Stimulated activated naive B cell treated with anti-CD40 and anti-IgM and Interleukin-4, amounts not matched to agents 10 μg/mL and 1 μg/mL and 100 μg/mL, for 72 hours (primary cell): ENCODE data around the gene TRPM3.

Experiments
- ATAC-seq, 2 donors: fragments of 150-1000 bp; cut with Tn5 transposase; replicated peaks; 2 replicates each; pipeline ENCODE4 v1.10.0; 2021; ENCODE audit warnings: moderate library complexity in 1 of 2
- DNase-seq: peaks from one replicate; pipeline ENCODE4 v3.0.0; 2021
- H3K27ac Mint-ChIP-seq: one replicate; pipeline ENCODE4 v1.8.0; 2022; ENCODE audit warnings: mild to moderate bottlenecking, mixed read lengths
- H3K27me3 Mint-ChIP-seq, 2 donors: one replicate each; pipeline ENCODE4 v1.8.0; 2022; ENCODE audit warnings: mixed read lengths in 2 of 2
- H3K36me3 Mint-ChIP-seq, 2 donors: one replicate each; pipeline ENCODE4 v1.8.0; 2022; ENCODE audit warnings: mixed read lengths in 2 of 2, mild to moderate bottlenecking in 1 of 2
- H3K4me1 Mint-ChIP-seq, 2 donors: one replicate each; pipeline ENCODE4 v1.8.0; 2022; ENCODE audit warnings: mixed read lengths in 2 of 2, mild to moderate bottlenecking in 1 of 2
- H3K4me3 Mint-ChIP-seq, 2 donors: one replicate each; pipeline ENCODE4 v1.8.0; 2022; ENCODE audit warnings: mild to moderate bottlenecking in 2 of 2, mixed read lengths in 2 of 2, moderate library complexity in 1 of 2
- H3K9me3 Mint-ChIP-seq, 2 donors: one replicate each; pipeline ENCODE4 v1.8.0; 2022; ENCODE audit warnings: mixed read lengths in 2 of 2, mild to moderate bottlenecking in 1 of 2

TRPM3 gene

DNA sequence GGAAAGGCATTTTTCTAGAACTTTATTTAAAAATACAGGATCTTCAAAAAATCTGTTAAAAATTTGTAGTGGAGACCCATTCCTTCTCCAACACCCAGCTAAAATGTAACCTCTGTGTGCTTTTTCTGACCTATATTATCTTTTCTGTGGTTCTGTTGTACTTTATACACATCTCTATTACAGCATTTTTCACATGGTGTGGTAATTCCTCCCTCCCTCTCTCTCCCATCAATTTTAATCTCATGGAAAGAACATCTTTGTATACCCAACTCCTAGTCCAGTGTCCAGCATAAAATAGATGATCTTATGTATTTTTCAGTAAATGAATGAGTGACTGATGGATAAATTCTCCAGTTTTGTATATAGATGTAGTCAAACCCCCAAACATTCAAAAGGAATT is 523.5 kb downstream of the TRPM3 start:
- Mint-ChIP-seq H3K27me3 (peaks cover 0 to 8% of the 10 kb centered on the region in 2 donors), H3K27ac (no peak overlapping the region)
- no peak for DNase-seq

GRCh38 chr9:70595211-70595610 is 526.2 kb downstream of the TRPM3 start:
- Mint-ChIP-seq H3K36me3 (no peaks in the 10 kb centered on the region), H3K4me3 (no peak overlapping the region), H3K9me3 (no peaks in the 10 kb centered on the region), H3K27ac (no peak overlapping the region), H3K27me3 (peaks cover 4 to 7% of the 10 kb centered on the region in 2 donors), H3K4me1 (no peaks in the 10 kb centered on the region)
- no peak for DNase-seq
- no peak for ATAC-seq

More for the DNA sequence above, 523.5 kb downstream of the TRPM3 start:
- Mint-ChIP-seq H3K4me1 (peaks cover 0 to 2% of the 10 kb centered on the region in 2 donors), H3K4me3 (no peak overlapping the region), H3K36me3 (no peaks in the 10 kb centered on the region), H3K9me3 (no peaks in the 10 kb centered on the region)
- no peak for ATAC-seq

- no peak for ATAC-seq
- H3K9me3 Mint-ChIP-seq, result no peaks in the 10 kb centered on the region
These were observed 527.0 kb downstream of the TRPM3 start for GRCh38 chr9:70594386-70594944.

GRCh38 chr9:70593241-70593640 is 528.2 kb downstream of the TRPM3 start:
- DNase-seq (no peak), ATAC-seq (no peak)
- Mint-ChIP-seq H3K27me3 (peaks cover 10 to 20% of the 10 kb centered on the region in 2 donors), H3K4me3 (no peak overlapping the region), H3K27ac (no peak overlapping the region), H3K4me1 (no peaks in the 10 kb centered on the region), H3K9me3 (no peaks in the 10 kb centered on the region), H3K36me3 (no peaks in the 10 kb centered on the region)

More at GRCh38 chr9:70594386-70594944, 527.0 kb downstream of the TRPM3 start:
- no peaks in the 10 kb centered on the region for H3K36me3 Mint-ChIP-seq
- no peak overlapping the region for H3K27ac Mint-ChIP-seq
- no peak overlapping the region for H3K4me3 Mint-ChIP-seq
- DNase-seq, result no peak
- H3K27me3 Mint-ChIP-seq, result peaks cover 4 to 7% of the 10 kb centered on the region in 2 donors
- H3K4me1 Mint-ChIP-seq, result no peaks in the 10 kb centered on the region

- DNase-seq (no peak), ATAC-seq (no peak)
- H3K36me3 Mint-ChIP-seq, result no peaks in the 10 kb centered on the region
- H3K27me3 Mint-ChIP-seq, result peaks cover 15 to 23% of the 10 kb centered on the region in 2 donors
- H3K9me3 Mint-ChIP-seq, result no peaks in the 10 kb centered on the region
- no peak overlapping the region for H3K4me3 Mint-ChIP-seq
- H3K4me1 Mint-ChIP-seq, result no peaks in the 10 kb centered on the region
- H3K27ac Mint-ChIP-seq, result no peak overlapping the region
These were observed 531.1 kb downstream of the TRPM3 start for GRCh38 chr9:70590315-70590677.

DNA sequence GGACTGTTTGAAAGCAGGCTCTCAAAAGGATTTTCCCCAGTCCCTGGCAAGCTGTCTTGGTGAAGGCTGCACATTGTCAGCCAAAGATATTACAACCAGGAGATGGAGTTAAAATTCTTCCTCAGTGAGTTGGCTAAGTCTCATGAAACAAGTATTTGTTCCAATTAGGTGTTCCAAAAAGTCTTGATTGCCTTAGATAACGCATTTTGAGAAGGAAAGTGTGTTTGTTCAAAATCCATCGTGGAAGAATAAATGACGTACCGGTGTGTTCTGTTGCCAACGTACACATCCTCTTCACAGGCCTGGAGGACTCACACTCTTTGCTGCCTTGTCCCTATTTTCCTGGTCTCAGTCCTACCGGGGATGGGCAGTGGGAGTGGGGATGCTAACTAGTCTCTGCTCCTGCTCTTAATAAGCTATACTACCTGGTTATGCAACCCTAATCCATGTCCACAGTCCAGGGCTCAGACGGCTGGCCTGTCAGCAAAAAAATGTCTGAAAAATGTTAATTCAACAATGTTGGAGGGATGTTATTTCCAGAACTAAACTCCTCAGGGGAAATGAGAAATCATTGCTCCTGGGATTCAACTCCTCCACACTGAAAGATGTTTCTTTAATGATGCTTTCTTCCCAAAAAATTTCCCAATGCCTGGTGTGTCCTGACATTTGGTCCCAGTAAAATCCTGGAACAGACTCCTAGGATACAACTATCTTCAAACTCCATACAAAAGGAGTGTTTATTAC is 531.7 kb downstream of the TRPM3 start:
- no peak for DNase-seq
- no peak overlapping the region for H3K27ac Mint-ChIP-seq
- ATAC-seq, result no peak
- peaks cover 15 to 23% of the 10 kb centered on the region in 2 donors for H3K27me3 Mint-ChIP-seq
- no peak overlapping the region for H3K4me3 Mint-ChIP-seq
- no peaks in the 10 kb centered on the region for H3K36me3 Mint-ChIP-seq
- no peaks in the 10 kb centered on the region for H3K9me3 Mint-ChIP-seq
- no peaks in the 10 kb centered on the region for H3K4me1 Mint-ChIP-seq

DNA sequence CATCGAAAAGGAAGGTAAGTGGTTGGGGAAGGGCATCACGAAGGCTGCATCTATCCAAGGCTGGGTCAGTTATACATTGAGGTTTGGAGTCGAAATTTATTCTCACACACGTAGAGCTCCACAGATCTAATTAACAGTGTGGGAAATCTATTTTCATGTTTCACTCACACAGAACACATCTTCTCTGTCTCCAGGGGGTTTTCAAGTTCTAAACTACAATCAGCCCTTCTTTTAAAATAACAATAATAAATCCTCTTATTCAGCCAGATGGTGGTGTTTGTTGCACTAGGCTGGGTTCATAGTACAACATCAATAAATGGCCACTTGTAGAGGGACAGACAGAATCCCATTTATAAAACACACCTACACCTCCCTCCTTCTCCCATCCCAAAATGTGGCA is 532.4 kb downstream of the TRPM3 start:
- Mint-ChIP-seq H3K4me3 (no peak overlapping the region), H3K36me3 (no peaks in the 10 kb centered on the region), H3K27ac (no peak overlapping the region), H3K4me1 (no peaks in the 10 kb centered on the region), H3K9me3 (no peaks in the 10 kb centered on the region), H3K27me3 (peaks cover 15 to 23% of the 10 kb centered on the region in 2 donors)
- no peak for ATAC-seq
- no peak for DNase-seq

DNA sequence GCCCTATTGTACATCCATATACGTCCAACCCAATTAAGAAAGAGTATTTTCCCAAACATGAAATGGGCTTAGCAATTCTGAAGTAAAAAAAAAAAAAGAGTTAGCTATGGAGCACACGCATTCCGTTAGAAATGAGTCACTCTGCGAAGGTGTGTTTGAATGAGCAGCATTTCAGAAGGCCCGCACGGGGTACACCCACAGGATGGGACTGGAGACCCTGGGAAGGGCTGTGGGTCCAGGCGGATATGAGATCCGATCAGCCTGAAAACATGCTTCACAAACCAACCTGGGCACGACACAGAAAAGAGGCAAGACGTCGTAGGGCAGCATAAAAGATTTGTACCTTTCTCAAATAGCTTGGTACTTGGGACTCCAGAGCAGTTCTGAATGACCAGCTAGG is 533.0 kb downstream of the TRPM3 start:
- no peak for DNase-seq
- Mint-ChIP-seq H3K4me1 (no peaks in the 10 kb centered on the region), H3K27ac (no peak overlapping the region), H3K4me3 (no peak overlapping the region), H3K36me3 (no peaks in the 10 kb centered on the region), H3K9me3 (no peaks in the 10 kb centered on the region), H3K27me3 (peaks cover 15 to 23% of the 10 kb centered on the region in 2 donors)
- no peak for ATAC-seq

GRCh38 chr9:70587201-70587600 is 534.2 kb downstream of the TRPM3 start:
- H3K4me1 Mint-ChIP-seq, result no peaks in the 10 kb centered on the region
- no peaks in the 10 kb centered on the region for H3K9me3 Mint-ChIP-seq
- DNase-seq, result no peak
- no peak overlapping the region for H3K4me3 Mint-ChIP-seq
- no peak overlapping the region for H3K27ac Mint-ChIP-seq
- H3K27me3 Mint-ChIP-seq, result peaks cover 15 to 23% of the 10 kb centered on the region in 2 donors
- no peak for ATAC-seq
- no peaks in the 10 kb centered on the region for H3K36me3 Mint-ChIP-seq

DNA sequence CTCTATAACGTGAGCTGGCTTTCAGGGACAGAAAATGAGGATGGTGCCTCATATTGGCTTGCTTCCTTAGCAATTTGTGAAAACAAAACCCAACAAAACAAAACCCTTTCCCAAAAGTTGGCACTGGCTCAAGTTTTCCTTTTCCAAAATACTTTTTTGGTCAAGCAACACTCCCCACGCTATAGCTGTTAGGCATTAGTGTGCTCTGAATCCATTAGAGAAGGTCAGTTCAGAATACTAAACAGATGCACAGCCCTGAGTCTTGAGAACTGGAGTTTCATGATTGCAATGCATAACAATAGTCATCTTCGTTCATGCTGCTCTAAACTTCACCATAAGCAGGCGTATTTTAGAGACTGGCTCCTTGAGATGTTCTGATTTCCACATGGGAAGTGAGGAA is 534.9 kb downstream of the TRPM3 start:
- no peaks in the 10 kb centered on the region for H3K36me3 Mint-ChIP-seq
- H3K9me3 Mint-ChIP-seq, result no peaks in the 10 kb centered on the region
- DNase-seq (no peak), ATAC-seq (no peak)
- peaks cover 3 to 6% of the 10 kb centered on the region in 2 donors for H3K4me1 Mint-ChIP-seq
- H3K4me3 Mint-ChIP-seq, result no peak overlapping the region
- peaks cover 15 to 22% of the 10 kb centered on the region in 2 donors for H3K27me3 Mint-ChIP-seq
- no peak overlapping the region for H3K27ac Mint-ChIP-seq

GRCh38 chr9:70581955-70582350 is 539.5 kb downstream of the TRPM3 start:
- Mint-ChIP-seq H3K4me1 (peaks cover 5 to 11% of the 10 kb centered on the region in 2 donors), H3K36me3 (no peaks in the 10 kb centered on the region), H3K27ac (no peak overlapping the region), H3K4me3 (no peak overlapping the region), H3K27me3 (peaks cover 1 to 3% of the 10 kb centered on the region in 2 donors), H3K9me3 (no peaks in the 10 kb centered on the region)
- DNase-seq, result no peak
- ATAC-seq, result no peak

DNA sequence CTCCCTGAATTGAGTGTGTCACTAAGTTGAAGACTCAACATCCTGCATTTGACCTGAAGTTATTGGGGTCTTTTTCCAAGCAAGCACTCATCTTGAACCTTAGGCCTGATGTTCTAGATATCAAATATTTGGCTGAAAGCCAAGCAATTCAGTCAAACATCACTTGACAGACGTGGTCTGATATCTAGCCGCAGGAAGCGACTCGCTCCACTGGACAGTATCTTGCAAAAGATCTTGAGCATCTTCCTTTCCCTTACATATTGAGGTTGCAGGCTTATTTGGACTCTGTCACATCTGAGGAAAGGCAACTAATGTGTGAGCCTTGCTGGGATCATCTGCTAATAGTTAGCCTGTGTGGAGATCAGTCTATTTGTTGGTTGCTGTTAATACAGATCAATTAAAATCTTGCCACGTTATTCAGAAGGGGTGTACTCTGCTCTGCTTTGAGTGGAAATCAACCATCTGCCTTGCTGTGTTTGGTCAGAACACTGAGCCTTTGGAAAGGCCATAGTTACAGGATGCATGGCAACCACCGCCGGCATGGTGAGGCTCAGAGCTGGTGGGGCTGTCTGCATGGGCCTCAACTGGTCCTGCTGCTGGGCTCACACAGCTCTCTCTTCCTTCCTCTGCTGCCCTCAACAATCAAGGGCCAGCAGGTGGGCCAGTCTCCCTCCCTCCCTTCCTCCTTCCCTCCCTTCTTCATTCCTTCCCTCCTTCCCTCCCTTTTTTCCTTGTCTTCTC is 540.0 kb downstream of the TRPM3 start:
- no peaks in the 10 kb centered on the region for H3K9me3 Mint-ChIP-seq
- no peak overlapping the region for H3K4me3 Mint-ChIP-seq
- H3K27ac Mint-ChIP-seq, result no peak overlapping the region
- no peak for DNase-seq
- H3K4me1 Mint-ChIP-seq, result peaks cover 5 to 11% of the 10 kb centered on the region in 2 donors
- H3K36me3 Mint-ChIP-seq, result no peaks in the 10 kb centered on the region
- H3K27me3 Mint-ChIP-seq, result peaks cover 5 to 7% of the 10 kb centered on the region in 2 donors
- ATAC-seq, result peak; percentile 23 to 29

DNA sequence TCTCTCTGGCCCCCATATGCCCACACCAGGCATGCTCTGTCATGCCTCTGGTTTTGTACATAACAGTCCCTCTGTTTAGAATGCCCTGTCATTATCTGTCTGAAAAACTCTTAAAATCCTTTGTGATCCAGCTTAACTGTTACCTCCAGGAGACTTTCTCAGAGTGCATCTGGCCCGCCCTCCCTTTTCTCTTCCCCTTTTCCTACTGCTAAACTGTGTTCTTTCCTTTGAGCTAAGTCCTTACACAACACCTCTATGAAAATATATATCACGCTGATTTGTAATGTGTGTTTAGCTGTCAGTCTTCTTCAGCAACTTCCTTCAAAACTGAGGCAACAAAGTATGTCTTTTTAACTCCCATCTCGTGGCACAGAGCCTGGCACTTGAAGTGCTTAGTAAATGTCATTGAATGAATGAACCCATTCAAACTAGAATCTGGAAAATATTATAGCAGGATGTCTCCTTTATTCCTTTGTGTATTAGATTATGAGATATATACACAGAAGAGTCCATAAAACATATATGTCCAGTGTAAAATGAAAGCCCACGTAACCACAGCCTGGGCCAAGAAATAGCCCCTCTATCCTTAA is 540.7 kb downstream of the TRPM3 start:
- no peaks in the 10 kb centered on the region for H3K36me3 Mint-ChIP-seq
- ATAC-seq, result no peak
- no peak overlapping the region for H3K4me3 Mint-ChIP-seq
- no peak overlapping the region for H3K27ac Mint-ChIP-seq
- no peaks in the 10 kb centered on the region for H3K9me3 Mint-ChIP-seq
- H3K27me3 Mint-ChIP-seq, result peaks cover 5 to 7% of the 10 kb centered on the region in 2 donors
- H3K4me1 Mint-ChIP-seq, result peaks cover 5 to 11% of the 10 kb centered on the region in 2 donors
- no peak for DNase-seq

DNA sequence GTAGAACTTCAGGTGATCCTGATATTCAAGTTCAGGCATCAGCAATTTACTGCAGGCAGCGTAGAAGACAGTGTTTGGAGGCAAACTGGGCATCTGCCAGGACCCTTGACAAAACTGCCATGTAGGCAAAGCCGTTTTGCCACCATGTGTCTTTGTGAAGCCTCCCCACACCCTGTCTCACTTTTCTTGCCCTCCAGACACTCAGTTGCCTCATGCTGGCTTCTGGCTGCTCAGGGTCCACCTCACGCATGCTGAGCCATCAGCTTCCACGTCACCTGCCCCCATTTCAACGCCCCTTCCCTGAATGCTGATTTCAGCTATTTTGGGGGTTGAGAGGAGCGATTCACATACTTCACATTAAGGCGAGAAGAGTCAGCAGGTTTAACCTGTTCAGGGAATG is 541.7 kb downstream of the TRPM3 start:
- Mint-ChIP-seq H3K4me1 (peaks cover 5 to 11% of the 10 kb centered on the region in 2 donors), H3K27me3 (peaks cover 5 to 7% of the 10 kb centered on the region in 2 donors), H3K36me3 (no peaks in the 10 kb centered on the region), H3K9me3 (no peaks in the 10 kb centered on the region), H3K27ac (no peak overlapping the region), H3K4me3 (no peak overlapping the region)
- no peak for ATAC-seq
- DNase-seq, result no peak
